NCI-H146 treated with DMSO at 0.1 percent for 48 hours (cell line): ENCODE results near the gene TAMALIN.
A peak's percentile ranks its signal among the peaks of the same experiment; 100 is the strongest.
"Not testable (repeated sequence)": the region's sequence is repeated elsewhere in the genome, so short reads cannot be mapped to it uniquely, and the experiment has no call there.

Experiments
- DNase-seq: peaks from one replicate; lab custom pipeline; 2025; ENCODE audit not compliant: unreplicated experiment; lab: John Stamatoyannopoulos, UW

The TAMALIN gene

GRCh38 chr12:52006726-52007157, at the start of gene TAMALIN:
TAMALIN (plus strand) TSS chr12:52006946; CDS start chr12:52007020, 74 bp downstream.
- DNase-seq, result peak; percentile 44

GRCh38 chr12:51958542-51958941, 48.2 kb upstream of the TAMALIN start:
- no peak for DNase-seq

DNA sequence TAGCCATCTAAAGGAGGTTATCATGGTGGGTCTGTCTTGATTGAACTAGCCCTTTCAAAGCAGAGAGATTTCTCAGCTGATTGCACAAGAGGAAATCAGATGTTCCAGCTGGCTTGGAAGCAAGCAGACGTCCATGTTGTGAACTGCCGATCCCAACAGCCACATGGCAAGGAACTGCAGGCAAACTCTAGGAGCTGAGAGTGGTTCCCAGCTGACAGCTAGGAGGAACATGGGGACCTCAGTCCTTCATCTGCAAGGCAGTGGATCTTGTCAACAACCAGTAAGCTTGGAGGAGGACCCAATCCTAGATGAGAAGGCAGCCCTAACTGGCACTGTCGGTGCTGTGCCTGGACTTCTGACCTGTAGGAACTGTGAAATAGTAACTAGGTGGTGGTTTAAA, 47.5 kb upstream of the TAMALIN start:
- DNase-seq, result no peak

DNA sequence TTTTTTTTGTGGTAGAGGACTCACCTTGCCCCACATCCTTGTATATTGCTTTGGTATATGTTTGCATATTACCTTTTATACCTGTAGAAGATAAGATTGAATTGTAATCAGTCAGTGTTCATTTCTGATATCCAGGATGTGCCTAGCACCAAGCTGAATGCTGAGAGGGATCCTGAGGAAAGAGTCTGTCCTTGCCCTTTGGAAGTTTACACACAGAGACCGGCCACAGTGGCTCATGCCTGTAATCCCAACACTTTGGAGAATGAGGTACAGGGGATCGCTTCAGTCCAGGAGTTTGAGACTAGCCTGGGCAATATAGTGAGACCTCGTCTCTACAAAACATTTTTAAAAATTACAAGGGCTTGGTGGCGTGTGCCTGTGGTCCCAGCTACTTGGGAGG, 46.8 kb upstream of the TAMALIN start:
- no peak for DNase-seq

- DNase-seq, result no peak
These were observed 46.3 kb upstream of the TAMALIN start for GRCh38 chr12:51960488-51960887.

DNA sequence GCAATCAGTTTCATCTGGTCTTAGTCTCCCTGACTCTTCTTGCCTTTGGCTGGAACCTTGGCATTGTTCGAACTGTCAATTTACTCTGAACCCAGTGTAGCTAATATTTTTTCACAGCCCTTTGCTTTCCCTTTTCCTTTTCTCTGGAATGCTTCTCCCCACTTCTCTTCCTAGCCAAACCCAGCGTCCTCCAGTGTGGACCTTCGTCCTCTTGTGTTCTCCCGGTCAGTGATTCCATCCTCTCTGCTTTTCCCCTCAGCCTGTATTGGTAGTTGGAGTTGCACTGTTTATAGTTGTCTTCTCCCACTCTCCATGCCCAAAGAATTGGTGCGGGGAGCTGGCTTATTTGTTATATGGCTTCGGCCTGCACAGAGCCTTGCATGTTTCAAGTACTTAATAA, 45.9 kb upstream of the TAMALIN start:
- no peak for DNase-seq

GRCh38 chr12:51961834-51962233, 44.9 kb upstream of the TAMALIN start:
- DNase-seq, result no peak

DNA sequence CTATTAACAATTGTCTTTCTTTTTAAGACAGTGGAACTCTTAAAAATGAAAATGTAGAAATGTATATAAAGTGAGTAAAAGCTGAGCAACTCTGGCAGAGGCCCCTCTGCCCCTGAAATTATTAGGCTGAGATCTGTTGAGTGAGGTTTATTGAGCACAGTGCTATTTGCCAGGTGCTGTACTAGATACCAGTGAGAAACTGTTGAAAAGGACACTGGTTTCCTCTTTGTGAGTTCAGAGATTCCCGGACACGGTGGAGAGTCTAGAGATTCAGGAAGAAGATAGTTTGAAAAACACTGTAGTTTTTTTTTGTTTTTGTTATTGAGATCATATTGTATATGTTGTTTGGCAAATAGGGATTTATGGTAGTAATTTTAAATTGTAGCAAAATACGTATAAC, 44.0 kb upstream of the TAMALIN start:
- DNase-seq, result no peak

DNA sequence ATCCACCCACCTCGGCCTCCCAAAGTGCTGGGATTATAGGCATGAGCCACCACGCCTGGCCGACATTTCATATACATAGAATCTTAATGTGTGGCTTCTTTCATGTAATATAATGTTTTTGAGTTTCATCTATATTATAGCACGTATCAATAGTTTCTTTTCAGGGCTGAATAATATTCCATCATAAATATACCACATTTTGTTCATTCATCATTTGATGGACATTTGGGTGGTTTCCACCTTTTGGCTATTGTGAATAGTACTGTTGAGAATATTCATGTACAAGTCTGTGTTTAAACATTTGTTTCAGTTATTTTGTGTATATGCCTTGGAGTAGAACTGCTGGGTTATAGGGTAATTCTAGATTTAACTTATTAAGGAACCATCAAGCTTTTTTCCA, 43.3 kb upstream of the TAMALIN start:
- no peak for DNase-seq

- no peak for DNase-seq
These were observed 37.1 kb upstream of the TAMALIN start for GRCh38 chr12:51969643-51970042.

DNA sequence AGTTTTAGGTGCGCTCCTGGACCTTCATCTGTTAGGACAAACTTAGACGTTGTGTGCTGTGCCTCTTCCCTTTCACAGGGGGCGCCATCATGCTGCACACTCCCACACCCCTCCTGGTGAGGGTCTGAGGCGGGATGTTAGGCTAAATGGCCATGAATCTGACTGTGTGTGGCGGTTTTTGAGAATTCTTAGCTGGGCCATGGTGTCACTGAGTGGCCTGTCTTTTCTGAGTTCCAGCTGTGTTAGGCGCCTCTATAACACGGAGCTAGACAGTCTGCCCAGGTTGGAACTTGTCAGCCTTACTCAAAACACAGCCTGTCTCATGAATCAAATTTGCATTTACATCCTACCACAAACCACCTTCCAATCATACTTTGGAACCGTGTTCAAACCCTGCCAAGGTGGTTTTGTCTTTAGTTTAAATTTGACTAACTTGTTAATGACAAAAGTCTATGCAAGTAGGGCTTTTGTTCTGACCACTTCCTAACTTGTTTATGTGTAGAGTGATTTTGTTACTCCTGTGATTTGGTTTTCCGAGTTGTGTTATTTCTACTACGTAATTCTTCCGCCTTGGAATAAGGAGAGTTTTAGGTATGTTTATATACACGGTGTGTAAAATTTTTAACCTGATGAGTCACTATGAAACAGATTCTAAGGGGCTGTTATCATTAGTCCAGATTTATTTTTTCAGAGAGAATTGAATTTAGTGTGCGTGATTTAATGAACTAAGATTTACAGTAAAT, 35.7 kb upstream of the TAMALIN start:
- DNase-seq, result no peak

DNA sequence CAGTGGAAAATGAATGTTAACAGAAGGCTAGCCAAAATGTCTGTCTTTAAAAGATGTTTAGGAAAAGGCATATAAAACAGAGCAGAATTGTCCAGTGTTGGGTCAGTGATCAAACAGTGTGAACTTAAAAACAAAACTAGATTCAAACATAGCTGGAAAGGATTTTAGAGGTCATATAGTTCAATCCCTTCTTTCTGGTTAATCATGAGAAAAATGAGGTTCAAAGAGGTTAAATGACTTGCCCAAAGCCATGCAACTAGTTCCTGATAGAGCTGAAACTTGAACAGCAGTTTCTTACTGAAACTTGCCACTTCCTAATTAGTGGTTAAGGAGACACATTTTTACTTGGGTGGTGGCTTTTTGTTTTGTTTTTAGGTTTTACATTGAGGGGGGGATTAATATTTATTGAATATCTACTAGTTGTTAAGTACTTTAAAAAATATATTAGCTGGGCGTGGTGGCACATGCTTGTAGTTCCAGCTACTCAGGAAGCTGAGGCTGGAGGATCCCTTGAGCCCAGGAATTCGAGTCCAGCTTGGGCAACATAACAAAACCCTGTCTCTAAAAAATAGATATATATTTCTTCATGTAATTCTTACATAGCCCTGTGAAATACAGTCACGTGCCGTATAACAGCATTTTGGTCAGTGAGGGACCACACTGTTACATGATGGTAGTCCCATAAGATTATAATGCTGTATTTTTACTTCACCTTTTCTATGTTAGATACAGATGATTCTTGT, 34.9 kb upstream of the TAMALIN start:
- no peak for DNase-seq

- DNase-seq, result no peak
These were observed 34.3 kb upstream of the TAMALIN start for GRCh38 chr12:51972422-51972812.

DNA sequence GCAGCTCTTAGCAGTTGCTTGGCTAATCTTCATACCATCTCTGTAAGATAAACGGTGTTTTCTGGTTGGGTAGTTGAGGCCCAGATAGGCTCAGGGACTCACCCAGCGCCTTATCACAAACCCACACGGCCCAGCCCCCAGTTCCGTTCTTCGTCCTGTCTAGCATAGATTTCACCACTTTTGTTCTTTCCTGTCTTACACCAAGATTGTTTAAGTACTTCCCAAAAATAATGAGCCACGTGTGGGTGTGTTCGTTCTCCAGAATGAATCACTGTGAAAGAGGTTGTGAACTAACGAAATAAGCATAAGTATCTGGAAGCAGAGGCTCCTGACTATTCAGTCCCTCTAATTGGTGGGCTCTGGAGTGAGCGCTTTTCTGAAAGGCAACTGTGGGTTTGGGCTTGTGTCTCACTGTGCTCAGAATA, 33.9 kb upstream of the TAMALIN start:
- DNase-seq, result no peak

DNA sequence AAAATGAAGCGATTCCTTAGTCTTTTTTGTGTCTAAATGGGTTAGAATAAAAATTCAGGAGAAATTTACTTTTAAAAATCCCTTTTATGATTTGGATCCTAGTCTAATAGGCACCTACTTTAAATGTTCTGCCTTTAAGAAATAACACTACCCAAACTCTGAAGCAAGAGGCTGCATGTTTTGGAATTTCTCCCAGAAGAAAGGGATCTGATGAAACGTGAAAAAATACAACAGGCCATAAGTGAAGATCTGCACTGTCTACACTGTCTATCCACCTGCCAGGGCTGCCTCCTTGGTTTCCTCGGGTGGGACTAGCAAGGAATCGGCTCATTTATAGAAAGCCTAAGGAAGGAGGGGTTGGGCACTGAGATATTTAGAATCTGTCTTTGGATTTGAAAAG, 33.2 kb upstream of the TAMALIN start:
- no peak for DNase-seq

DNA sequence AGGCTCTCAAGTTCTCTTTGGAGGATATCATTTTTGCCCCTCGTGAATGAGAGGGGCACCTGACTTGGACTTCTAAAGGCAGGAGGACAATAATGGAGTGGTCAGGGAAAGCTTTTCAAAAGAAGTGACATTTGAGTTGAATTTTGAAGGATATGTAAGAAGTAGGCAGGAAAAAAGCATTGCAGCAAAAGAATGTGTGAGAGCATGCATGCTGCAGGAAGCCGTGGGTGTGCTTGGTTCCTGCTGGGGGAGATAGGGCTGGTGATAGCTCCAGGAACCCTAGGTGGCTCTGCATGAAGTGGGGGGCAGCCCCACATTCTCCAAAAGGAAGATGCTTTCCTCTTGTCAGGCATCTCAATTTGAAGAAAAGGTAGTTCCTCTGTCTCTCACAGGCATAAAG, 32.1 kb upstream of the TAMALIN start:
- no peak for DNase-seq

GRCh38 chr12:51975196-51975595, 31.6 kb upstream of the TAMALIN start:
- no peak for DNase-seq

GRCh38 chr12:51976376-51977160, 30.2 kb upstream of the TAMALIN start:
- no peak for DNase-seq

DNA sequence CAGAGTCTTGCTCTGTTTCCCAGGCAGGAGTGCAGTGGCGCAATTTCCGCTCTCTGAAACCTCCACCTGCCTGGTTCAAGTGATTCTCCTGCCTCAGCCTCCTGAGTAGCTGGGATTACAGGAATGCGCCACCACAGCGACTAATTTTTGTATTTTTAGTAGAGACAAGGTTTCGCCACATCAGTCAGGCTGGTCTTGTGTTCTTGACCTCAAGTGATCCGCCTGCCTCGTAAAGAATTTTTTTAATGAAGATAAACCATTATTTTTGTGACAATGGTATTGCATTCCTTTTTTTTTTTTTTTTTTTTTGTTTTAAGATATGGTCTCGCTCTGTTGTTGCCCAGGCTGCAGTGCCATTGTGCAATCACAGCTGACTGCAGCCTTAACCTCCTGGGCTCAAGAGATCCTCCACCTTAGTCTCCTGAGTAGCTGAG, 29.4 kb upstream of the TAMALIN start:
- no peak for DNase-seq

DNA sequence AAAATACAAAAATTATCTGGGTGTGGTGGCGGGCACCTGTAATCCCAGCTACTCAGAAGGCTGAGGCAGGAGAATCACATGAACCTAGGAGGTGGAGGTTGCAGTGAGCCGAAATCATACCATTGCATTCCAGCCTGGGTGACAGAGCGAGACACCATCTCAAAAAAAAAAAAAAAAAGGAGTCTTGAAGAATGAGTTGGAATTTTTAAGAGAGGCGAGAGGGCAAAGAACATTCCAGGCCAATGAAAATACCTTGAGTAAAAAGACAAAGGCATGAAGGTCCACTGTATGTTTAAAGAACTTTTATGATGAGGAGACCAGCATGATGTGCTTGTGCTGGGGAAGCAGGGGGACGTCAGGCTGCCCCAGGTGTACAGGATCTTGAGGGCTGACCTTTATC, 27.4 kb upstream of the TAMALIN start:
- not testable (repeated sequence) for DNase-seq

DNA sequence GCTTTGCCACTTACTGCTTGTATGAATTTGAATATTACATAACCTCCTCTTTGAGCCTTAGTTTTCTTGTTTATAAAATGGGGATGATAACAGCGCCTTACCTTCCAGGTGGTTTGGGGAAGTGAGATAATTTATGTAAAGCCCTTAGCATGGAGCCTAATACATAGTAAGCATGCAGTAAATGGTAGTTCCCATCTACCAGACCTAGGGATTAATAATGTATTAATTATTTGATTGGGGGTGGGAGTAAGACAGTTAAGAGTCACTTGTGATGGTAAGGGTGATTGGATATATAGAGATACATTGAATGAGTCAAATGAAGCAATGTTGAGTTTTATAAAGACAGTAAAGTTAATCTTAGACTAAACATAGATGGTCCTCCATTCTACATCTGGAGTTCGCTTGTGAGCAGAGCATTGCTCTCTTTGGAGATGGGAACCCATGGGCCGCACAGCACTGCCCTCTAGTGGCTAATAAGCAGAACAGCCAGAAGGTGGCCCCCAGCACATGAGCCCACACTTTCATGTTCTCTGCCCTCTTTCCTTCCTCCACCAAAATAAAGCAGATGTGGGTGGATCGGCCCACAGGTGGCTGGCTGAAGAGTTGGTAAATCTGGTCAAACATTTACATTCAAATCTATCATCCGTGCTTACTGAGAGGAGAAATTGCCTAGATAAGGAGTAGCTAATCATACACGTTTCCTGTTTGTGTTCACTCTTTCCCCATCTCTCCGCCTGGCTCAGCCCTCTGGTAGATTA, 26.5 kb upstream of the TAMALIN start:
- DNase-seq, result peak; percentile 50
